HEK293 (cell line): Measurements from ENCODE around the gene RIC8A.

ENCODE experiments used
- CTCF ChIA-PET: fragments of 350-600 bp; formaldehyde crosslinking; extraction: SDS; loops from one replicate; lab custom pipeline; 2021; ENCODE audit warnings: antibody characterized with exemption; lab: Yijun Ruan, JAX
- POLR2A ChIA-PET: fragments of 300-600 bp; formaldehyde crosslinking; extraction: SDS; loops from one replicate; lab custom pipeline; 2020; ENCODE audit warnings: antibody characterized with exemption, inconsistent platforms; lab: Yijun Ruan, JAX
- H3K27ac ChIP-seq: fragments of 200-500 bp; sonication (Bioruptor generic); 2 replicates; pipeline ENCODE4 v1.5.1; 2014; ENCODE audit warnings: low read depth, low read length, control low read depth, inconsistent platforms; ENCODE audit errors: extremely low read depth
- H3K36me3 ChIP-seq, 2 experiments: fragments of 200-500 bp in 1 of 2; sonication (Bioruptor generic) in 1 of 2; 1 replicate in 1 of 2; 2 replicates in 1 of 2; pipeline ENCODE4 v1.5.1; 2014 to 2017; ENCODE audit warnings: inconsistent platforms in 2 of 2, low read length in 2 of 2; ENCODE audit not compliant: control insufficient read depth in 2 of 2, insufficient read depth in 1 of 2
- H3K4me1 ChIP-seq: fragments of 200-500 bp; sonication (Bioruptor generic); 2 replicates; pipeline ENCODE4 v1.5.1; 2014; ENCODE audit warnings: mild to moderate bottlenecking, low read length, inconsistent platforms; ENCODE audit not compliant: control insufficient read depth, insufficient read depth
- H3K4me3 ChIP-seq: 2 replicates; pipeline ENCODE4 v1.5.1; 2011; ENCODE audit warnings: low read depth, mild to moderate bottlenecking, control low read depth, low read length, moderate library complexity
- H3K9me3 ChIP-seq: fragments of 200-500 bp; sonication (Bioruptor generic); 2 replicates; pipeline ENCODE4 v1.5.1; 2014; ENCODE audit warnings: low read depth, low read length, inconsistent platforms; ENCODE audit not compliant: control insufficient read depth, insufficient read depth
- BCL11A ChIP-seq: fragments of 450-650 bp; formaldehyde crosslinking; IDR thresholded peaks from 2 replicates; pipeline ENCODE4 v1.5.1; 2016; ENCODE audit warnings: low read depth, missing biosample characterization, missing genetic modification characterization
- KLF1 ChIP-seq: fragments of 450-650 bp; formaldehyde crosslinking; IDR thresholded peaks from 2 replicates; pipeline ENCODE4 v1.5.1; 2016; ENCODE audit warnings: missing biosample characterization, missing genetic modification characterization
- SCRT2 ChIP-seq: fragments of 450-650 bp; formaldehyde crosslinking; IDR thresholded peaks from 2 replicates; pipeline ENCODE4 v1.5.1; 2016; ENCODE audit warnings: missing biosample characterization, missing genetic modification characterization
- SETDB1 ChIP-seq: IDR thresholded peaks from one replicate; pipeline ENCODE4 v1.6.1; 2017; ENCODE audit warnings: mild to moderate bottlenecking, low read length, moderate library complexity, mixed read lengths; ENCODE audit not compliant: insufficient read length
- ZBTB17 ChIP-seq: fragments of 450-650 bp; formaldehyde crosslinking; IDR thresholded peaks from 2 replicates; pipeline ENCODE4 v1.5.1; 2016; ENCODE audit warnings: missing biosample characterization, missing genetic modification characterization
- ZBTB7A ChIP-seq: fragments of 450-650 bp; formaldehyde crosslinking; IDR thresholded peaks from 2 replicates; pipeline ENCODE4 v1.5.1; 2016; ENCODE audit warnings: low read depth, missing biosample characterization, missing genetic modification characterization
- ZFP41 ChIP-seq: fragments of 450-650 bp; formaldehyde crosslinking; IDR thresholded peaks from 2 replicates; pipeline ENCODE4 v1.5.1; 2016; ENCODE audit warnings: missing biosample characterization, missing genetic modification characterization, borderline replicate concordance
- ZNF140 ChIP-seq: fragments of 450-650 bp; formaldehyde crosslinking; IDR thresholded peaks from 2 replicates; pipeline ENCODE4 v1.5.1; 2016; ENCODE audit warnings: missing biosample characterization, missing genetic modification characterization
- ZNF146 ChIP-seq: fragments of 450-650 bp; formaldehyde crosslinking; IDR thresholded peaks from 2 replicates; pipeline ENCODE4 v1.5.1; 2016; ENCODE audit warnings: missing biosample characterization, missing genetic modification characterization
- ZNF148 ChIP-seq: fragments of 450-650 bp; formaldehyde crosslinking; IDR thresholded peaks from 2 replicates; pipeline ENCODE4 v1.5.0; 2017; ENCODE audit warnings: missing biosample characterization, missing genetic modification characterization, borderline replicate concordance
- ZNF211 ChIP-seq: fragments of 450-650 bp; formaldehyde crosslinking; IDR thresholded peaks from 2 replicates; pipeline ENCODE4 v1.5.1; 2016; ENCODE audit warnings: low read depth, missing biosample characterization, missing genetic modification characterization
- ZNF426 ChIP-seq: fragments of 450-650 bp; formaldehyde crosslinking; IDR thresholded peaks from 2 replicates; pipeline ENCODE4 v1.5.1; 2017; ENCODE audit warnings: missing biosample characterization, missing genetic modification characterization, mild to moderate bottlenecking, inconsistent platforms, moderate library complexity
- ZNF549 ChIP-seq: fragments of 450-650 bp; IDR thresholded peaks from 2 replicates; pipeline ENCODE4 v1.5.1; 2018; ENCODE audit warnings: missing biosample characterization, missing genetic modification characterization, mild to moderate bottlenecking, inconsistent platforms, moderate library complexity
- ZNF585B ChIP-seq: fragments of 450-650 bp; formaldehyde crosslinking; IDR thresholded peaks from 2 replicates; pipeline ENCODE4 v1.5.1; 2016; ENCODE audit warnings: missing biosample characterization, missing genetic modification characterization
- ZNF623 ChIP-seq: fragments of 450-650 bp; formaldehyde crosslinking; IDR thresholded peaks from 2 replicates; pipeline ENCODE4 v1.5.1; 2016; ENCODE audit warnings: missing biosample characterization, missing genetic modification characterization
- ZNF664 ChIP-seq: fragments of 450-650 bp; formaldehyde crosslinking; IDR thresholded peaks from 2 replicates; pipeline ENCODE4 v1.5.1; 2016; ENCODE audit warnings: missing biosample characterization, missing genetic modification characterization
- ZNF670 ChIP-seq: fragments of 450-650 bp; formaldehyde crosslinking; IDR thresholded peaks from 2 replicates; pipeline ENCODE4 v1.5.1; 2016; ENCODE audit warnings: missing biosample characterization, missing genetic modification characterization, low read depth
- ZNF777 ChIP-seq: fragments of 450-650 bp; formaldehyde crosslinking; IDR thresholded peaks from 2 replicates; pipeline ENCODE4 v1.5.1; 2017; ENCODE audit warnings: missing biosample characterization, missing genetic modification characterization, borderline replicate concordance
- ZSCAN5A ChIP-seq: fragments of 450-650 bp; formaldehyde crosslinking; IDR thresholded peaks from 2 replicates; pipeline ENCODE4 v1.5.1; 2016; ENCODE audit warnings: missing biosample characterization, missing genetic modification characterization
- TF ChIP-seq, protein P1 (sequence below): fragments of 450-650 bp; formaldehyde crosslinking; IDR thresholded peaks from 2 replicates; pipeline ENCODE4 v1.5.1; 2016; ENCODE audit warnings: missing biosample characterization, missing genetic modification characterization
- TF ChIP-seq, protein P2 (sequence below): fragments of 450-650 bp; formaldehyde crosslinking; IDR thresholded peaks from 2 replicates; pipeline ENCODE4 v1.5.1; 2017; ENCODE audit warnings: missing biosample characterization, missing genetic modification characterization
- TF ChIP-seq, protein P3 (sequence below): fragments of 450-650 bp; formaldehyde crosslinking; IDR thresholded peaks from 2 replicates; pipeline ENCODE4 v1.5.1; 2016; ENCODE audit warnings: missing biosample characterization, missing genetic modification characterization

Gene RIC8A

DNA sequence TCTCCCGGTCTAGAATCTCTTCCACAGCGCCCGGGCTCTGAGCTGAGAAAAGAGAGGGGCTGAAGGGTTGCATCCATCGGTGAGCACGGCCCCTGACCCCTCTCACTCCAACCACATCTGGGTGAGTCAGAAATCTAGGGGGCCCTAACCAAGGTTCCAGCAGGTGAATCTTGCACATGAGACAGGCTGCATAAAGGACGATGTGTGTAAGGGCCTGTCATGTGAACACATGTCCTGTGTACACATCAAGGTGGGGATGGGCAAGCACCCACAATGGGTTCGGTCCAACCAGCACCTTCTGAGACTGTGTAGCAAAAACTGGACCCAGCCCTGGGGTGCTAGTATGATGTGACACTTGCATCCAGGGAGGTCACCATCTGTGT is 1.5 kb upstream of the RIC8A start (continued):
- TF ChIP-seq, protein P1, sequence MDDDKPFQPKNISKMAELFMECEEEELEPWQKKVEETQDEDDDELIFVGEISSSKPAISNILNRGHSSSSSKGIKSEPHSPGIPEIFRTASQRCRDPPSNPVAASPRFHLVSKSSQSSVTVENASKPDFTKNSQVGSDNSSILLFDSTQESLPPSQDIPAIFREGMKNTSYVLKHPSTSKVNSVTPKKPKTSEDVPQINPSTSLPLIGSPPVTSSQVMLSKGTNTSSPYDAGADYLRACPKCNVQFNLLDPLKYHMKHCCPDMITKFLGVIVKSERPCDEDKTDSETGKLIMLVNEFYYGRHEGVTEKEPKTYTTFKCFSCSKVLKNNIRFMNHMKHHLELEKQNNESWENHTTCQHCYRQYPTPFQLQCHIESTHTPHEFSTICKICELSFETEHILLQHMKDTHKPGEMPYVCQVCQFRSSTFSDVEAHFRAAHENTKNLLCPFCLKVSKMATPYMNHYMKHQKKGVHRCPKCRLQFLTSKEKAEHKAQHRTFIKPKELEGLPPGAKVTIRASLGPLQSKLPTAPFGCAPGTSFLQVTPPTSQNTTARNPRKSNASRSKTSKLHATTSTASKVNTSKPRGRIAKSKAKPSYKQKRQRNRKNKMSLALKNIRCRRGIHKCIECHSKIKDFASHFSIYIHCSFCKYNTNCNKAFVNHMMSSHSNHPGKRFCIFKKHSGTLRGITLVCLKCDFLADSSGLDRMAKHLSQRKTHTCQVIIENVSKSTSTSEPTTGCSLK, result no peak
- TF ChIP-seq ZNF623 (tag by site-specific recombination) (no peak), ZNF670 (no peak), SETDB1 (no peak), ZFP41 (no peak), ZNF148 (tag by site-specific recombination) (no peak), ZSCAN5A (tag by site-specific recombination) (no peak)
- TF ChIP-seq, protein P2, sequence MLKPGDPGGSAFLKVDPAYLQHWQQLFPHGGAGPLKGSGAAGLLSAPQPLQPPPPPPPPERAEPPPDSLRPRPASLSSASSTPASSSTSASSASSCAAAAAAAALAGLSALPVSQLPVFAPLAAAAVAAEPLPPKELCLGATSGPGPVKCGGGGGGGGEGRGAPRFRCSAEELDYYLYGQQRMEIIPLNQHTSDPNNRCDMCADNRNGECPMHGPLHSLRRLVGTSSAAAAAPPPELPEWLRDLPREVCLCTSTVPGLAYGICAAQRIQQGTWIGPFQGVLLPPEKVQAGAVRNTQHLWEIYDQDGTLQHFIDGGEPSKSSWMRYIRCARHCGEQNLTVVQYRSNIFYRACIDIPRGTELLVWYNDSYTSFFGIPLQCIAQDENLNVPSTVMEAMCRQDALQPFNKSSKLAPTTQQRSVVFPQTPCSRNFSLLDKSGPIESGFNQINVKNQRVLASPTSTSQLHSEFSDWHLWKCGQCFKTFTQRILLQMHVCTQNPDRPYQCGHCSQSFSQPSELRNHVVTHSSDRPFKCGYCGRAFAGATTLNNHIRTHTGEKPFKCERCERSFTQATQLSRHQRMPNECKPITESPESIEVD, result no peak

GRCh38 chr11:206526-207207 is 841 bp upstream of the RIC8A start:
- Histone ChIP-seq H3K36me3 (peaks cover 0 to 55% of the 10 kb centered on the region in 2 experiments; a peak in 1 of 3 replicates), H3K4me3 (peak overlapping the region; percentile 83), H3K27ac (peak overlapping the region; percentile 63; the same call in 1 of the 2 replicates), H3K4me1 (no peaks in the 10 kb centered on the region), H3K9me3 (no peaks in the 10 kb centered on the region)
- ChIA-PET POLR2A (interaction anchor here (0.5 to 2.5 kb wide), 25 partner anchors 10 to 613 kb away, joined by 3 to 22 read pairs (median 5); partner anchors contain the start of genes PHRF1, PSMD13, RNH1 and TALDO1), CTCF (interaction anchor here (0.7 to 1.9 kb wide), 3 partner anchors 44 to 164 kb away, joined by 3 to 7 read pairs (median 3); no protein-coding TSS in a partner anchor)
- TF ChIP-seq BCL11A (tag by site-specific recombination) (no peak), SCRT2 (tag by site-specific recombination) (peak; percentile 61), ZNF549 (tag by site-specific recombination) (no peak), ZBTB17 (peak; percentile 74), ZNF585B (tag by site-specific recombination) (no peak), ZNF777 (tag by site-specific recombination) (0 out of 2 replicates have a peak, but pooled peaks have one; percentile 35), ZNF426 (no peak), ZNF146 (tag by site-specific recombination) (no peak), KLF1 (no peak), ZNF664 (tag by site-specific recombination) (no peak), ZBTB7A (peak; percentile 26; the same call in 1 of the 2 replicates), ZNF211 (tag by site-specific recombination) (no peak), ZNF140 (tag by site-specific recombination) (no peak)
- TF ChIP-seq, protein P3, sequence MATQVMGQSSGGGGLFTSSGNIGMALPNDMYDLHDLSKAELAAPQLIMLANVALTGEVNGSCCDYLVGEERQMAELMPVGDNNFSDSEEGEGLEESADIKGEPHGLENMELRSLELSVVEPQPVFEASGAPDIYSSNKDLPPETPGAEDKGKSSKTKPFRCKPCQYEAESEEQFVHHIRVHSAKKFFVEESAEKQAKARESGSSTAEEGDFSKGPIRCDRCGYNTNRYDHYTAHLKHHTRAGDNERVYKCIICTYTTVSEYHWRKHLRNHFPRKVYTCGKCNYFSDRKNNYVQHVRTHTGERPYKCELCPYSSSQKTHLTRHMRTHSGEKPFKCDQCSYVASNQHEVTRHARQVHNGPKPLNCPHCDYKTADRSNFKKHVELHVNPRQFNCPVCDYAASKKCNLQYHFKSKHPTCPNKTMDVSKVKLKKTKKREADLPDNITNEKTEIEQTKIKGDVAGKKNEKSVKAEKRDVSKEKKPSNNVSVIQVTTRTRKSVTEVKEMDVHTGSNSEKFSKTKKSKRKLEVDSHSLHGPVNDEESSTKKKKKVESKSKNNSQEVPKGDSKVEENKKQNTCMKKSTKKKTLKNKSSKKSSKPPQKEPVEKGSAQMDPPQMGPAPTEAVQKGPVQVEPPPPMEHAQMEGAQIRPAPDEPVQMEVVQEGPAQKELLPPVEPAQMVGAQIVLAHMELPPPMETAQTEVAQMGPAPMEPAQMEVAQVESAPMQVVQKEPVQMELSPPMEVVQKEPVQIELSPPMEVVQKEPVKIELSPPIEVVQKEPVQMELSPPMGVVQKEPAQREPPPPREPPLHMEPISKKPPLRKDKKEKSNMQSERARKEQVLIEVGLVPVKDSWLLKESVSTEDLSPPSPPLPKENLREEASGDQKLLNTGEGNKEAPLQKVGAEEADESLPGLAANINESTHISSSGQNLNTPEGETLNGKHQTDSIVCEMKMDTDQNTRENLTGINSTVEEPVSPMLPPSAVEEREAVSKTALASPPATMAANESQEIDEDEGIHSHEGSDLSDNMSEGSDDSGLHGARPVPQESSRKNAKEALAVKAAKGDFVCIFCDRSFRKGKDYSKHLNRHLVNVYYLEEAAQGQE (tag by site-specific recombination), result no peak
- TF ChIP-seq, protein P1, result no peak
